HEK293 (cell line): Measurements from ENCODE around the gene MBTD1.

ENCODE experiments used
- CTCF ChIA-PET: fragments of 350-600 bp; formaldehyde crosslinking; extraction: SDS; loops from one replicate; lab custom pipeline; 2021; ENCODE audit warnings: antibody characterized with exemption; lab: Yijun Ruan, JAX
- POLR2A ChIA-PET: fragments of 300-600 bp; formaldehyde crosslinking; extraction: SDS; loops from one replicate; lab custom pipeline; 2020; ENCODE audit warnings: antibody characterized with exemption, inconsistent platforms; lab: Yijun Ruan, JAX
- H3K27ac ChIP-seq: fragments of 200-500 bp; sonication (Bioruptor generic); 2 replicates; pipeline ENCODE4 v1.5.1; 2014; ENCODE audit warnings: low read depth, low read length, control low read depth, inconsistent platforms; ENCODE audit errors: extremely low read depth
- H3K36me3 ChIP-seq, 2 experiments: fragments of 200-500 bp in 1 of 2; sonication (Bioruptor generic) in 1 of 2; 1 replicate in 1 of 2; 2 replicates in 1 of 2; pipeline ENCODE4 v1.5.1; 2014 to 2017; ENCODE audit warnings: inconsistent platforms in 2 of 2, low read length in 2 of 2; ENCODE audit not compliant: control insufficient read depth in 2 of 2, insufficient read depth in 1 of 2
- H3K4me1 ChIP-seq: fragments of 200-500 bp; sonication (Bioruptor generic); 2 replicates; pipeline ENCODE4 v1.5.1; 2014; ENCODE audit warnings: mild to moderate bottlenecking, low read length, inconsistent platforms; ENCODE audit not compliant: control insufficient read depth, insufficient read depth
- H3K4me3 ChIP-seq: 2 replicates; pipeline ENCODE4 v1.5.1; 2011; ENCODE audit warnings: low read depth, mild to moderate bottlenecking, control low read depth, low read length, moderate library complexity
- H3K9me3 ChIP-seq: fragments of 200-500 bp; sonication (Bioruptor generic); 2 replicates; pipeline ENCODE4 v1.5.1; 2014; ENCODE audit warnings: low read depth, low read length, inconsistent platforms; ENCODE audit not compliant: control insufficient read depth, insufficient read depth
- GLI2 ChIP-seq: fragments of 450-650 bp; formaldehyde crosslinking; IDR thresholded peaks from 2 replicates; pipeline ENCODE4; 2017; ENCODE audit warnings: missing biosample characterization, missing genetic modification characterization, low read depth, borderline replicate concordance
- KLF1 ChIP-seq: fragments of 450-650 bp; formaldehyde crosslinking; IDR thresholded peaks from 2 replicates; pipeline ENCODE4 v1.5.1; 2016; ENCODE audit warnings: missing biosample characterization, missing genetic modification characterization
- MZF1 ChIP-seq: fragments of 450-650 bp; formaldehyde crosslinking; IDR thresholded peaks from 2 replicates; pipeline ENCODE4 v1.5.1; 2017; ENCODE audit warnings: missing biosample characterization, missing genetic modification characterization, borderline replicate concordance
- OSR2 ChIP-seq: fragments of 450-650 bp; formaldehyde crosslinking; IDR thresholded peaks from 2 replicates; pipeline ENCODE4 v1.5.1; 2016; ENCODE audit warnings: missing biosample characterization, missing genetic modification characterization
- SCRT2 ChIP-seq: fragments of 450-650 bp; formaldehyde crosslinking; IDR thresholded peaks from 2 replicates; pipeline ENCODE4 v1.5.1; 2016; ENCODE audit warnings: missing biosample characterization, missing genetic modification characterization
- SETDB1 ChIP-seq: IDR thresholded peaks from one replicate; pipeline ENCODE4 v1.6.1; 2017; ENCODE audit warnings: mild to moderate bottlenecking, low read length, moderate library complexity, mixed read lengths; ENCODE audit not compliant: insufficient read length
- SP3 ChIP-seq: fragments of 450-650 bp; formaldehyde crosslinking; IDR thresholded peaks from 2 replicates; pipeline ENCODE4 v1.5.1; 2016; ENCODE audit warnings: missing biosample characterization, missing genetic modification characterization
- TCF7L2 ChIP-seq: IDR thresholded peaks from 2 replicates; pipeline ENCODE4 v1.6.1; 2011; ENCODE audit warnings: low read depth, mild to moderate bottlenecking, inconsistent platforms, low read length, moderate library complexity, borderline replicate concordance
- TRIM28 ChIP-seq: IDR thresholded peaks from 2 replicates; pipeline ENCODE4 v1.6.1; 2011; ENCODE audit warnings: low read length, control low read depth, borderline replicate concordance
- ZBTB48 ChIP-seq: fragments of 450-650 bp; formaldehyde crosslinking; IDR thresholded peaks from 2 replicates; pipeline ENCODE4 v1.5.1; 2016; ENCODE audit warnings: missing biosample characterization, missing genetic modification characterization
- ZIC2 ChIP-seq: fragments of 450-650 bp; formaldehyde crosslinking; IDR thresholded peaks from 2 replicates; pipeline ENCODE4 v1.5.1; 2016; ENCODE audit warnings: missing biosample characterization, missing genetic modification characterization
- ZNF133 ChIP-seq: fragments of 450-650 bp; formaldehyde crosslinking; IDR thresholded peaks from 2 replicates; pipeline ENCODE4 v1.5.1; 2016; ENCODE audit warnings: missing biosample characterization, missing genetic modification characterization
- ZNF211 ChIP-seq: fragments of 450-650 bp; formaldehyde crosslinking; IDR thresholded peaks from 2 replicates; pipeline ENCODE4 v1.5.1; 2016; ENCODE audit warnings: low read depth, missing biosample characterization, missing genetic modification characterization
- ZNF214 ChIP-seq: fragments of 450-650 bp; formaldehyde crosslinking; IDR thresholded peaks from 2 replicates; pipeline ENCODE4 v1.5.1; 2017; ENCODE audit warnings: missing biosample characterization, mild to moderate bottlenecking, missing genetic modification characterization, borderline replicate concordance
- ZNF335 ChIP-seq: fragments of 450-650 bp; formaldehyde crosslinking; conservative IDR thresholded peaks from 2 replicates; pipeline ENCODE4 v1.5.1; 2016; ENCODE audit warnings: missing biosample characterization, missing genetic modification characterization
- ZNF404 ChIP-seq: fragments of 450-650 bp; formaldehyde crosslinking; IDR thresholded peaks from 2 replicates; pipeline ENCODE4 v1.5.1; 2017; ENCODE audit warnings: missing biosample characterization, missing genetic modification characterization
- ZNF561 ChIP-seq: fragments of 450-650 bp; IDR thresholded peaks from 2 replicates; pipeline ENCODE4 v1.5.1; 2018; ENCODE audit warnings: missing biosample characterization, missing genetic modification characterization, borderline replicate concordance
- ZNF660 ChIP-seq: fragments of 450-650 bp; IDR thresholded peaks from 2 replicates; pipeline ENCODE4 v1.5.1; 2018; ENCODE audit warnings: missing biosample characterization, mild to moderate bottlenecking, missing genetic modification characterization
- ZNF664 ChIP-seq: fragments of 450-650 bp; formaldehyde crosslinking; IDR thresholded peaks from 2 replicates; pipeline ENCODE4 v1.5.1; 2016; ENCODE audit warnings: missing biosample characterization, missing genetic modification characterization
- ZNF776 ChIP-seq: fragments of 450-650 bp; formaldehyde crosslinking; IDR thresholded peaks from 2 replicates; pipeline ENCODE4 v1.5.0; 2017; ENCODE audit warnings: missing biosample characterization, missing genetic modification characterization, borderline replicate concordance
- ZNF792 ChIP-seq: fragments of 450-650 bp; formaldehyde crosslinking; IDR thresholded peaks from 2 replicates; pipeline ENCODE4 v1.5.1; 2016; ENCODE audit warnings: missing biosample characterization, missing genetic modification characterization
- TF ChIP-seq, protein P1 (sequence below): fragments of 450-650 bp; formaldehyde crosslinking; IDR thresholded peaks from 2 replicates; pipeline ENCODE4 v1.5.1; 2016; ENCODE audit warnings: missing biosample characterization, missing genetic modification characterization
- TF ChIP-seq, protein P2 (sequence below): fragments of 450-650 bp; formaldehyde crosslinking; IDR thresholded peaks from 2 replicates; pipeline ENCODE4 v1.5.1; 2016; ENCODE audit warnings: missing biosample characterization, missing genetic modification characterization

MBTD1 gene

DNA sequence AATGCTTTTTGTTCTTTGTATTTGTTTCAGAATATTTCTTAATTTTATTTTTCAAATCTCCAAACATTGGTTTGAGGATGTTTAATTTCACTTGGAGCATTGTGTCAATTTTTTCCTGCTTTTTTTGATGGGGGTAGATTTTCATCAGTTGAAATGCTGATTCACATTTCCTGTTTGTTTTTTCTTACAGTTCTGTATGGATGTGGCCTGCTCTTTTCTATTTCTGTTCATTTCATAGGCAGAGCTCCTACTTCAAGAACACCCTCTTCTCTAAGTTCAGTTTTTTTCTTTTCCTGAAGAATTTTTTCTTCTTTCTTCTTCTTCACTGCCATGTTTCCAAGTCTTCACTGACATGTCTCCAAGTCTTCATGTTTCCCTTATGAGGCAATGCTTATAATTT lies 8.8 kb downstream of the MBTD1 start:
- ChIA-PET CTCF (interaction anchor here (0.7 kb wide), 1 partner anchor 398 kb away, joined by 5 read pairs; no protein-coding TSS in a partner anchor), POLR2A (no interaction called here)
- Histone ChIP-seq H3K4me1 (no peaks in the 10 kb centered on the region), H3K36me3 (peaks cover 23 to 39% of the 10 kb centered on the region in 2 experiments), H3K4me3 (no peak overlapping the region), H3K9me3 (no peaks in the 10 kb centered on the region), H3K27ac (no peak overlapping the region)
- no peak for TF ChIP-seq KLF1
- TF ChIP-seq ZNF776 = no peak
- TF ChIP-seq TCF7L2 = no peak
- no peak for TF ChIP-seq SCRT2
- no peak for TF ChIP-seq GLI2 (tag by site-specific recombination)
- no peak for TF ChIP-seq ZNF660
- TF ChIP-seq MZF1 (tag by site-specific recombination) = no peak
- no peak for TF ChIP-seq ZIC2 (tag by site-specific recombination)

DNA sequence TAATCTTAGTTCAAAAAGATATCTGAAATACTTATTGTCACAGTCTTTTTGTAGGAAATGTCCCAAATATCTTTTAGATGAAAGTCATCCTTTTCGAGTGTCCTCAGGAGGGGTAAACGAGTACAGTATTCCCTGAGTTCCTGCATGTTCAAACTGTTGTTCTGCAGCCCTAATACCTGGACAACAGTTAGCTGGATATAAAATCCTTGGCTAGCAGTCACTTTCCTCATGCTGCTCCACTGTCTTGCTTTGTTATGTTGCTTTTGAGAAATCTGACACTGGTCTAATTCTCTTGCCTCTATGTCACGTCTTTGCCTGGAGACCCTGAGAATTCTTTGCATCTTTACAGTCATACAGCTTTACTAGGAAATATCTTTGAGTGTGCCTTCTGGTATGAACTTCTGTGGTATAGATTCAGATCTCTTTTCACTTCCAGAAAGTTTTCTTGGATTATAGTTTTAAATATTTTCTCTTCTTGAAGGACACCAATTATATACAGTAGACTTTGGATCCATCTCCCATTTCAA lies 9.5 kb downstream of the MBTD1 start:
- ChIA-PET POLR2A (interaction anchor here (0.5 kb wide), 1 partner anchor 17 kb away, joined by 6 read pairs; no protein-coding TSS in a partner anchor), CTCF (no interaction called here)
- peaks cover 23 to 33% of the 10 kb centered on the region in 2 experiments for H3K36me3 ChIP-seq
- TF ChIP-seq SP3 (tag by site-specific recombination) (no peak), SETDB1 (peak; percentile 80), ZNF664 (no peak), ZNF404 (no peak), ZNF792 (tag by site-specific recombination) (no peak), ZNF211 (tag by site-specific recombination) (no peak), OSR2 (tag by site-specific recombination) (no peak), ZNF561 (tag by site-specific recombination) (no peak), TRIM28 (peak; percentile 45; the same call in 1 of the 2 replicates), ZNF335 (tag by site-specific recombination) (no peak), ZBTB48 (no peak), ZNF214 (tag by site-specific recombination) (no peak), GLI2 (tag by site-specific recombination) (no peak), ZNF133 (tag by site-specific recombination) (peak; percentile 59; the same call in 1 of the 2 replicates)
- TF ChIP-seq, protein P1, sequence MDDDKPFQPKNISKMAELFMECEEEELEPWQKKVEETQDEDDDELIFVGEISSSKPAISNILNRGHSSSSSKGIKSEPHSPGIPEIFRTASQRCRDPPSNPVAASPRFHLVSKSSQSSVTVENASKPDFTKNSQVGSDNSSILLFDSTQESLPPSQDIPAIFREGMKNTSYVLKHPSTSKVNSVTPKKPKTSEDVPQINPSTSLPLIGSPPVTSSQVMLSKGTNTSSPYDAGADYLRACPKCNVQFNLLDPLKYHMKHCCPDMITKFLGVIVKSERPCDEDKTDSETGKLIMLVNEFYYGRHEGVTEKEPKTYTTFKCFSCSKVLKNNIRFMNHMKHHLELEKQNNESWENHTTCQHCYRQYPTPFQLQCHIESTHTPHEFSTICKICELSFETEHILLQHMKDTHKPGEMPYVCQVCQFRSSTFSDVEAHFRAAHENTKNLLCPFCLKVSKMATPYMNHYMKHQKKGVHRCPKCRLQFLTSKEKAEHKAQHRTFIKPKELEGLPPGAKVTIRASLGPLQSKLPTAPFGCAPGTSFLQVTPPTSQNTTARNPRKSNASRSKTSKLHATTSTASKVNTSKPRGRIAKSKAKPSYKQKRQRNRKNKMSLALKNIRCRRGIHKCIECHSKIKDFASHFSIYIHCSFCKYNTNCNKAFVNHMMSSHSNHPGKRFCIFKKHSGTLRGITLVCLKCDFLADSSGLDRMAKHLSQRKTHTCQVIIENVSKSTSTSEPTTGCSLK = no peak
- TF ChIP-seq, protein P2, sequence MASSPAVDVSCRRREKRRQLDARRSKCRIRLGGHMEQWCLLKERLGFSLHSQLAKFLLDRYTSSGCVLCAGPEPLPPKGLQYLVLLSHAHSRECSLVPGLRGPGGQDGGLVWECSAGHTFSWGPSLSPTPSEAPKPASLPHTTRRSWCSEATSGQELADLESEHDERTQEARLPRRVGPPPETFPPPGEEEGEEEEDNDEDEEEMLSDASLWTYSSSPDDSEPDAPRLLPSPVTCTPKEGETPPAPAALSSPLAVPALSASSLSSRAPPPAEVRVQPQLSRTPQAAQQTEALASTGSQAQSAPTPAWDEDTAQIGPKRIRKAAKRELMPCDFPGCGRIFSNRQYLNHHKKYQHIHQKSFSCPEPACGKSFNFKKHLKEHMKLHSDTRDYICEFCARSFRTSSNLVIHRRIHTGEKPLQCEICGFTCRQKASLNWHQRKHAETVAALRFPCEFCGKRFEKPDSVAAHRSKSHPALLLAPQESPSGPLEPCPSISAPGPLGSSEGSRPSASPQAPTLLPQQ = no peak
- H3K4me1 ChIP-seq = no peaks in the 10 kb centered on the region
- no peak overlapping the region for H3K27ac ChIP-seq
- H3K4me3 ChIP-seq = no peak overlapping the region
- H3K9me3 ChIP-seq = no peaks in the 10 kb centered on the region
